DND-41 (cell line): ENCODE results near the gene TTYH3.

Experiments used
- ATAC-seq: fragments of 200-7000 bp; cut with Tn5 transposase; 3 replicates; pipeline ENCODE4 v1.9.1; 2021; ENCODE audit warnings: low read depth; ENCODE audit not compliant: insufficient read depth
- DNase-seq: peaks from one replicate; pipeline ENCODE4 v3.0.0-alpha.2; 2020
- H2AFZ ChIP-seq: 2 replicates; pipeline ENCODE4 v1.6.0; 2012; ENCODE audit warnings: low read depth, low read length
- H3K27ac ChIP-seq: 2 replicates; pipeline ENCODE4 v1.5.1; 2012; ENCODE audit warnings: low read length, inconsistent platforms
- H3K27me3 ChIP-seq: fragments of 200-600 bp; sonication (generic); 2 replicates; pipeline ENCODE4 v1.6.0; 2012; ENCODE audit warnings: low read length, mild to moderate bottlenecking, inconsistent platforms; ENCODE audit not compliant: insufficient read depth, poor library complexity
- H3K36me3 ChIP-seq: 2 replicates; pipeline ENCODE4 v1.5.1; 2012; ENCODE audit warnings: low read length, inconsistent platforms; ENCODE audit not compliant: insufficient read depth
- H3K4me1 ChIP-seq: 2 replicates; pipeline ENCODE4 v1.5.1; 2012; ENCODE audit warnings: mild to moderate bottlenecking, low read length; ENCODE audit not compliant: insufficient read depth
- H3K4me2 ChIP-seq: 2 replicates; pipeline ENCODE4 v1.6.0; 2012; ENCODE audit warnings: mild to moderate bottlenecking, moderate library complexity, low read length, inconsistent platforms; ENCODE audit not compliant: insufficient read depth
- H3K4me3 ChIP-seq, 2 experiments: fragments of 200-600 bp in 1 of 2; shearing (Covaris generic) in 1 of 2; 2 replicates each; pipeline ENCODE4 v1.5.1; 2012 to 2016; ENCODE audit warnings: inconsistent platforms in 2 of 2, low read length in 2 of 2, mild to moderate bottlenecking in 2 of 2, low read depth in 1 of 2, moderate library complexity in 1 of 2
- H3K79me2 ChIP-seq: 2 replicates; pipeline ENCODE4 v1.6.0; 2012; ENCODE audit warnings: low read length, inconsistent platforms; ENCODE audit not compliant: insufficient read depth
- H3K9ac ChIP-seq: 2 replicates; pipeline ENCODE4 v1.6.0; 2012; ENCODE audit warnings: low read depth, mild to moderate bottlenecking, inconsistent platforms, low read length, moderate library complexity
- H3K9me3 ChIP-seq: 2 replicates; pipeline ENCODE4 v1.5.1; 2012; ENCODE audit warnings: low read length, moderate library complexity, mild to moderate bottlenecking, inconsistent platforms; ENCODE audit not compliant: insufficient read depth, severe bottlenecking
- H4K20me1 ChIP-seq: 2 replicates; pipeline ENCODE4 v1.6.0; 2012; ENCODE audit warnings: low read length; ENCODE audit not compliant: insufficient read depth
- EZH2 ChIP-seq: IDR thresholded peaks from 3 replicates; pipeline ENCODE4 v1.6.1; 2012; ENCODE audit warnings: borderline replicate concordance, low read depth, mild to moderate bottlenecking, moderate library complexity, low read length, inconsistent platforms; ENCODE audit not compliant: severe bottlenecking
- TF ChIP-seq, protein P1 (sequence below): IDR thresholded peaks from 2 replicates; pipeline ENCODE4 v1.5.1; 2012; ENCODE audit warnings: borderline replicate concordance, low read length, moderate library complexity, mild to moderate bottlenecking; ENCODE audit not compliant: poor library complexity, severe bottlenecking; ENCODE audit errors: extremely low read depth

TTYH3 gene

DNA sequence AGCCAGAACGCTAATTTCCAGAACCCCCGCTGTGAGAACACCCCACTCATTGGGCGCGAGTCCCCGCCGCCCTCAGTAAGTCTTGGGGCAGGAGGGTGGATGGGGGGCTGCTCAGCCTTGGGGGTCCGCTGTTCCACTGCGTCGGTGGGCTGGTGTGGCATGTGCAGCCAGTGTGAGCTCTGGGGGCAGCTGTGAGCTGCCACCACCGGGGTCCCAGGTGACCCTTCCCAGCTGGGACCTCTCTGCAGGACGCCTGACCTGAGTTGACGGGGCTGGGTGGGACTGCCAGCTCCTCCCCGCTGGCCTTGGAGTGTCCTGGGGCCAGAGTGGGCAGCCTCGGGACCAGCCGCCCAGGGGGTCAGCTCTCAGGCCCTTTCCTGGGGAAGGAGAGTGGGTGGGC lies 27.2 kb downstream of the TTYH3 start:
- no peak overlapping the region for H3K4me2 ChIP-seq
- peaks cover 80% of the 10 kb centered on the region for H3K36me3 ChIP-seq

DNA sequence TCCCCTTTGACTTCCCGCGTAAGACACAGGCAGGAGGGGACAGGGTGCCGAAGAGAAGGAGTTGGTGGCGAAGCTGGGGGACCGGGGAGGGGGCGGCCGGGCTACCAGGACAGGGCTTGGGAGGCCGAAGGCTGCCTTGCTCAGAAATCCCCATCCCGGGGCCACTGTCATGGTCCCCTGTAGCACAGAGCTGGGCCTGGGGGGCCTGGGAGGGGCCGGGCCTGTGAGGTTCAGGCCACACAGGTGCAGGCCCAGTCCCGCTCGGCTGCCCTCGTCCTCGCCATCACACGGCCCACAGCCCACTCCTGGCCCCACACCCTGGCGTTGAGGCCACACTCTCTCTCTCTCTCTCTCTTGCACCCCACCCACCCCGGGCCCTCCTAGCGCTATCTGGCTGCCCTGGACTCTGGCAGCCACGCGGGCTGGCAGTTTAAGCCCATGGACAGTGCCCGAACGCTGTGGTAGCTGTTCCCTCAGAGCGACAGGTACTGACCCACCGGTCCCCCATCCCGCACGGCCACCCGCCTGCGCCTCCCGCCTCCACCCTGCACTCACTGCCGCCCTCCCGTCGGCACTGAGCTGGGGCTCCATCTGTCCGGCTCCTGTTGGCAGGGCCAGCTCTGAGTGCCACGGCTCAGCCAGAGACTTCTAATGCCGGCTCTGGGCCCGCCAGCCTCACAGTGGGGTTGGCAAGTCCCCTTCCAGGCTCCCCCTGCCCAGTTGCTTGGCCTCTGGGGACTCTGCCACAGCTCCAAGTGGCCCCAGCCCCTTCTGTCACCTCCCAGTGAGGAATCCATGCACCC lies 28.0 kb downstream of the TTYH3 start:
- peaks cover 25% of the 10 kb centered on the region for H4K20me1 ChIP-seq
- H3K4me3 ChIP-seq = no peak overlapping the region
- no peak overlapping the region for H3K9ac ChIP-seq
- H3K27me3 ChIP-seq = no peaks in the 10 kb centered on the region
- H3K9me3 ChIP-seq = no peaks in the 10 kb centered on the region
- no peak overlapping the region for H2AFZ ChIP-seq
- peaks cover 80% of the 10 kb centered on the region for H3K36me3 ChIP-seq
- TF ChIP-seq, protein P1, sequence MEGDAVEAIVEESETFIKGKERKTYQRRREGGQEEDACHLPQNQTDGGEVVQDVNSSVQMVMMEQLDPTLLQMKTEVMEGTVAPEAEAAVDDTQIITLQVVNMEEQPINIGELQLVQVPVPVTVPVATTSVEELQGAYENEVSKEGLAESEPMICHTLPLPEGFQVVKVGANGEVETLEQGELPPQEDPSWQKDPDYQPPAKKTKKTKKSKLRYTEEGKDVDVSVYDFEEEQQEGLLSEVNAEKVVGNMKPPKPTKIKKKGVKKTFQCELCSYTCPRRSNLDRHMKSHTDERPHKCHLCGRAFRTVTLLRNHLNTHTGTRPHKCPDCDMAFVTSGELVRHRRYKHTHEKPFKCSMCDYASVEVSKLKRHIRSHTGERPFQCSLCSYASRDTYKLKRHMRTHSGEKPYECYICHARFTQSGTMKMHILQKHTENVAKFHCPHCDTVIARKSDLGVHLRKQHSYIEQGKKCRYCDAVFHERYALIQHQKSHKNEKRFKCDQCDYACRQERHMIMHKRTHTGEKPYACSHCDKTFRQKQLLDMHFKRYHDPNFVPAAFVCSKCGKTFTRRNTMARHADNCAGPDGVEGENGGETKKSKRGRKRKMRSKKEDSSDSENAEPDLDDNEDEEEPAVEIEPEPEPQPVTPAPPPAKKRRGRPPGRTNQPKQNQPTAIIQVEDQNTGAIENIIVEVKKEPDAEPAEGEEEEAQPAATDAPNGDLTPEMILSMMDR = no peak
- TF ChIP-seq EZH2 = no peak
- no peak for DNase-seq
- no peak overlapping the region for H3K27ac ChIP-seq
- H3K79me2 ChIP-seq = no peaks in the 10 kb centered on the region
- no peak for ATAC-seq
- H3K4me1 ChIP-seq = no peaks in the 10 kb centered on the region
- H3K4me2 ChIP-seq = no peak overlapping the region

More for the DNA sequence above, 27.2 kb downstream of the TTYH3 start:
- no peak overlapping the region for H3K9ac ChIP-seq
- TF ChIP-seq EZH2 = no peak
- TF ChIP-seq, protein P1 = no peak
- no peak overlapping the region for H2AFZ ChIP-seq
- DNase-seq = no peak
- H3K79me2 ChIP-seq = no peaks in the 10 kb centered on the region
- no peak overlapping the region for H3K4me3 ChIP-seq
- no peaks in the 10 kb centered on the region for H3K4me1 ChIP-seq
- H3K27ac ChIP-seq = no peak overlapping the region
- no peaks in the 10 kb centered on the region for H3K9me3 ChIP-seq
- H4K20me1 ChIP-seq = peaks cover 25% of the 10 kb centered on the region
- H3K27me3 ChIP-seq = no peaks in the 10 kb centered on the region
- no peak for ATAC-seq

DNA sequence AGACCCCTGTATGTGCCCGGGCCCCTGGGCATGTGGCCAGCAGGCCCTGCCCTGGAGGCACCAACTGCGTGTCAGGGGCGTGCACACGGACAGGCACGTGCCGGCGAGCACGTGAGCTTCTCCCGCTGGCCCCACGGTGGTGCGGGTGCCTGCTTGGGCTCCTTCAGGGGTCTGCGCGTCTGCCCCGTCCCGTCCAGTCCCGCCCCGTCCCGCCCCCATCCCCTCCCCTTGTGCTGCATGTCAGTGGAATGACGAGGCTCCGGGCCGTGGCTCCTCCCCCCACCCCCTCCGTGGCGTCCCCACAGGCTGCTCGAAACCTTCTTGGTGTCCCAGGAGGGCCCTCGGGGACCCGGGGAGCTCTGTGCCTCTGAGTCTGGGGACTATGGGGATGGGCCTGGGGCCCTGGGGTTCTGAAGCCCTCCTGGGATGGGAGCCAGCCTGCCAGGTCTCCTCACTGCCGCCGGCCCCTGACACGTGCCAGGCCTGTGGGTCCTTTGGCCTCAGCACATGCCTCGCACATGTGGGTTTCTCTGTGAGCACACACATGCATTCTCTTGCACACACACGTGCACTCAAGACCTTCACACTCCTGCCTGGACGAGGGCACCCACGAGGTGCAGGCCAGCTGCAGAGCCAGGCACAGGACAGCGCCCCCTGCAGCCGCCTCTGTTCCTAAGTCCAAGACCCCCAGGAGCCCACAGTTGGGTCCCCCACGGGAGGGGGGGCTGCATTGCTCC lies 28.7 kb downstream of the TTYH3 start:
- Histone ChIP-seq H3K4me3 (no peak overlapping the region), H3K27ac (no peak overlapping the region), H3K4me1 (no peaks in the 10 kb centered on the region), H3K9me3 (no peaks in the 10 kb centered on the region), H3K79me2 (no peaks in the 10 kb centered on the region), H2AFZ (no peak overlapping the region), H3K36me3 (peaks cover 77% of the 10 kb centered on the region), H3K9ac (no peak overlapping the region), H4K20me1 (peaks cover 25% of the 10 kb centered on the region), H3K4me2 (no peak overlapping the region), H3K27me3 (no peaks in the 10 kb centered on the region)
- DNase-seq (no peak), ATAC-seq (no peak)
- no peak for TF ChIP-seq EZH2
- TF ChIP-seq, protein P1 = peak; percentile 42
